LNCAP (cell line): ENCODE data around the gene HEMK1.
A peak's percentile ranks its signal among the peaks of the same experiment; 100 is the strongest.

Source experiments
- CTCF ChIP-seq: fragments of 450-650 bp; IDR thresholded peaks from 2 replicates; pipeline ENCODE4 v1.5.1; 2017; ENCODE audit warnings: mild to moderate bottlenecking

HEMK1 gene

GRCh38 chr3:50550079-50550736 is 19.1 kb upstream of the HEMK1 start:
- TF ChIP-seq CTCF: peak; percentile 78

DNA sequence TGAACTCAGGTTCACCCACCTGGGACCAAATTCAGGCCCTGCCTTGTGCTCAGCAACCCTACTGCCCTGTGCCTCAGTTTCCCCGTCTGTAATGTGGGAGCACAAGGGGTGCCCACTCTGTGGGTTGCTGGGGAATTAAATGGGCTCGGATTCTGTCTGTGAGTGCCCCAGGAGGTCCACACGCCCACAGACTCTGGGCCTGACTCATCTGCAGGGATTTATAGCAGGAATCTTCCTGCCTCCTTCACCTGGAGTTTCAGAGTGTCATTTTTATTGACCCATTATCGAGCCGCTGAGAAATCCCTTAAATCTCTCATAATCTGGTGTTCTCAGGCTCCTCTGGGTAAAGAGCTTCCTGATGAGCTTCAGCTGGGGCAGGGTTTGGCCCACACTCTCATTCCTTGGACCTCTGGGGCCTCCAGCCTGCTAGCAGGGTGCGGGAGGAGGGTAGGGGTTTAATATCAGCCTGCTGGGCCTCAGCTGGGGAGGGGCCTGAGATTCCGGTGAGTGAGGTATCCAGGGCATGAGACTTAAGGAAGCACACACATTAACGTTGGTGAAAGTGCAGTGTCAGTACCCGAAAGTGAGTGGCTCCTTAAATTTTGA is 18.2 kb upstream of the HEMK1 start:
- TF ChIP-seq CTCF: no peak

DNA sequence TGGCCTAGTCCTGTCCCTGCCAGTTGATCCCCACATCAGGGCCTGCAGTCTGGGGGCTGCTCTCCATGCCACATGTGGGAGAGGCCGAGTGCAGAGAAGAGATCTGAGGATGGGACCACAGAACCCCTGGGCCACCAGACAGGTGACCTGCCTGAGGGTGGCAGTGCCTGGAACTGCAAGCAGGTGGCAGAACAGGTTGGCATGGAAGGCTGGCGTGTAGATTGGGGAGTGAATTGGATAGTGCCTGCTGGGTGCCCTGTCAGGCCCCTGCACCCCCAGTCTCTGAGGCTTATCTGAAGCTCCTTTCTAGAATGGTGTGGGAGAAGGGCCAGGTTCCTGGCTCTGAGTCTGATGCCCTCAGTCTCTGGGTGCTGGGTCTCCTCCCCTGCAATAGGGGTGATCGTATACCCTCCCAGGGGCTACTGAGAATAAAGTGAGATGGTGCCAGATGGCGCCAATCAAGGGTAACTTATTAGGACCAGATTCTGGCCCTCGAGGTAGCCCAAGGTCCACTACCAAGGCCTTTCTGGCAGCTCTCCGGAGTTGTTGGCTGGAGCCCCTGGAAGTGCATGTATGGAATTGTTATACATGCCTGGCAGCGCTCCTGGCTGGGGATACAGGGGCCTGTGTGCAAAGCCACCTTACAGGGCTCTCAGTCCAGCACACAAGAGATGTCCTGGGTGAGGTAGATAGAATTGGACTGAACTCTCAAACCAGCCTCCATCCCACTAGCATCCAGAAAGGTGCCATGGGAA is 17.5 kb upstream of the HEMK1 start:
- peak; percentile 22; the same call in 1 of the 2 replicates for TF ChIP-seq CTCF

DNA sequence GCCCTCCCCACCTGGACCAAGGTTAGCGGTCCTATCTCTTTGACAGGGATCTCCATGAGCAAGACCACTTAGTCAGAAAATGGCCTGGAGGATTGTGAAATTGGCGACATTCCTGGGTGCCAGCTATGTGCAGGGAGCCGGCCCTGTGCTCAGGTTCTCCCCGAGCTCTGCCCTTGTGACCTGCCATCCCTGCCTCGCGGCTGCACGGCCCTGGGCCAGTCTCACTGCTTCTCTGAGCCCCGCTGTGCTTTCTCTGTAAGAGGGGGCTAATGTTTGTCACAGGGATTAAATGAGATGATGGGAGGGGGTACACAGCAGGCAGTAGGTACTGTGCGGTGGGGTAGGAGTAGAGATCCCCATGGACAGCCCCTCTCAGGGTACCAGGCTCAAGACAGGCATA is 16.7 kb upstream of the HEMK1 start:
- no peak for TF ChIP-seq CTCF

GRCh38 chr3:50554553-50554952 is 14.8 kb upstream of the HEMK1 start:
- no peak for TF ChIP-seq CTCF

DNA sequence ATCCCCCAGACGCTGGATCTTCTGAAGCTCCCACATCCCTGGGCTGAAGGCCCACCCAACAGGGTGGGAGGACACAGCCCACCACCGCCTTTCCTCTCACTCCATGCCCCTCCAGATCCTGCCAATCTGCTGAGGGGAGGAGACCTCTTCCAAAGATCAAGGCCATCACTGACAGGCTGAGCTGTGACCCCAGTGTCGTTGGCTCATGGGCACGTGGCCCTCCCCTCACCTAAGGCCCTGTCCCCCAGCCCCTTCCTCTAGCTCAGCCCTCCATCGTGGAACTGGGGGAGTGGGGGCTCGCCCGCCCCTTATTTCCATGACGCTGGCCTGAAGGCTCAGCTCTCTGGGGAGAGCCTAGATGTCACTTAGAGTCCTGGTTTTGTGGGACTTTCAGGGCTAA is 12.2 kb upstream of the HEMK1 start:
- TF ChIP-seq CTCF: no peak

- no peak for TF ChIP-seq CTCF
These were observed 11.4 kb upstream of the HEMK1 start for GRCh38 chr3:50557915-50558314.
